Kidney epithelial cell (primary cell): Measurements from ENCODE around the gene ADPRM. TPM values are rescaled to one million over a fixed set of nuclear protein-coding genes. Genes with fewer than 3 reads are reported as not detected.

Experiments used
- DNase-seq: peaks from one replicate; pipeline ENCODE4 v3.0.0-alpha.2; 2010; ENCODE audit warnings: low read depth
- H3K27me3 ChIP-seq: 2 replicates; pipeline ENCODE4 v1.6.0; 2011; ENCODE audit warnings: low read length; ENCODE audit not compliant: control insufficient read depth, insufficient read depth
- H3K36me3 ChIP-seq: 2 replicates; pipeline ENCODE4 v1.5.1; 2011; ENCODE audit warnings: low read length; ENCODE audit not compliant: control insufficient read depth, insufficient read depth
- H3K4me3 ChIP-seq: 2 replicates; pipeline ENCODE4 v1.5.1; 2011; ENCODE audit warnings: low read depth, mild to moderate bottlenecking, control low read depth, low read length
- total RNA-seq: library from RNA; depleted of rRNA; stranded (reverse); fragments of >200 nt; gene quantifications from 2 replicates; pipeline ENCODE4 v1.2.3, GENCODE V29; 2015
- TF ChIP-seq, protein P1 (sequence below): IDR thresholded peaks from 2 replicates; pipeline ENCODE4 v1.5.1; 2011; ENCODE audit warnings: mild to moderate bottlenecking, moderate library complexity, low read length, control low read depth, inconsistent platforms; ENCODE audit not compliant: insufficient read depth, poor library complexity, severe bottlenecking

Gene ADPRM
- total RNA-seq, 1 donor from 2014 or later = 18.8 TPM

DNA sequence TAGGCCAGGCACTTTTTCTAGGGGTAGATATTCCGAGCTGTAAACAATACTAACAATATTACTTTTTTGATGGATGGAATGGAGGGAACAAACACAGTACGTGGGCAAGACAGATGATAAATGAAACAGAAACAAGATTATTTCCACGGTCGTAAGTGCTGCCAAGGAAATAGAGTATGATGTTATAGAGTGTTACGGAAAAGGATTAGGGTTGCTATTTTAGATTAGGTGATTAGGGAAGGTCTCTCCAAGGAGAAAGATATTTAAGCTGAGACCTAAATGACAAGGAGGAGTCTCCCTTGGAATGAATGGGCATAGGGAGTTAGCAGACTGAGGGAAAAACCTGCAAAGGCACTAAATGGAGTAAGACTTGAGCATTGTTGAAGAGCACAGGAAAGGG is 8.3 kb downstream of the ADPRM start:
- no peak for DNase-seq
- TF ChIP-seq, protein P1, sequence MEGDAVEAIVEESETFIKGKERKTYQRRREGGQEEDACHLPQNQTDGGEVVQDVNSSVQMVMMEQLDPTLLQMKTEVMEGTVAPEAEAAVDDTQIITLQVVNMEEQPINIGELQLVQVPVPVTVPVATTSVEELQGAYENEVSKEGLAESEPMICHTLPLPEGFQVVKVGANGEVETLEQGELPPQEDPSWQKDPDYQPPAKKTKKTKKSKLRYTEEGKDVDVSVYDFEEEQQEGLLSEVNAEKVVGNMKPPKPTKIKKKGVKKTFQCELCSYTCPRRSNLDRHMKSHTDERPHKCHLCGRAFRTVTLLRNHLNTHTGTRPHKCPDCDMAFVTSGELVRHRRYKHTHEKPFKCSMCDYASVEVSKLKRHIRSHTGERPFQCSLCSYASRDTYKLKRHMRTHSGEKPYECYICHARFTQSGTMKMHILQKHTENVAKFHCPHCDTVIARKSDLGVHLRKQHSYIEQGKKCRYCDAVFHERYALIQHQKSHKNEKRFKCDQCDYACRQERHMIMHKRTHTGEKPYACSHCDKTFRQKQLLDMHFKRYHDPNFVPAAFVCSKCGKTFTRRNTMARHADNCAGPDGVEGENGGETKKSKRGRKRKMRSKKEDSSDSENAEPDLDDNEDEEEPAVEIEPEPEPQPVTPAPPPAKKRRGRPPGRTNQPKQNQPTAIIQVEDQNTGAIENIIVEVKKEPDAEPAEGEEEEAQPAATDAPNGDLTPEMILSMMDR = no peak
- no peaks in the 10 kb centered on the region for H3K36me3 ChIP-seq
- no peak overlapping the region for H3K4me3 ChIP-seq
- no peaks in the 10 kb centered on the region for H3K27me3 ChIP-seq

DNA sequence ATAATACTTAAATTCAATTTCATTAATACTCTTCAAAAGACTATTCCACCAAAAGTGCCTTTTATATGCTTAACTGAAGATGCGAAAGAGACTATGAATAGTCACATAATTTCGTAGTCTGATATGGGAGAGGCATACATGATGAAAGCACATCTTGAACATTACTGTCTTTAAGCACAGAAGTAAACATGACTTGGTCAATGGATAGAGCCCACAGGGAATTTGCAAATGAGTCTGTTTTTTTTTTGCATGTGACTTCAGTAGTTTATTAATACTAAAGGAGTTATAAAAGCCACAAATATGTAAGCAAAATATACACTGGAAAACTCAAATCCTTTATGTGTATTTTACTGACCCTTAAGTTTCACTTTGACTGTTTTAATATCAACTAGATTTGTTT is 15.9 kb downstream of the ADPRM start:
- Histone ChIP-seq H3K4me3 (no peak overlapping the region), H3K36me3 (no peaks in the 10 kb centered on the region), H3K27me3 (no peaks in the 10 kb centered on the region)
- TF ChIP-seq, protein P1 = no peak
- DNase-seq = no peak

- DNase-seq = no peak
- H3K4me3 ChIP-seq = no peak overlapping the region
- TF ChIP-seq, protein P1 = no peak
- H3K27me3 ChIP-seq = no peaks in the 10 kb centered on the region
- no peaks in the 10 kb centered on the region for H3K36me3 ChIP-seq
These were observed 18.8 kb downstream of the ADPRM start for GRCh38 chr17:10716218-10716617.

GRCh38 chr17:10718547-10718946 is 21.2 kb downstream of the ADPRM start:
- Histone ChIP-seq H3K4me3 (no peak overlapping the region), H3K27me3 (no peaks in the 10 kb centered on the region), H3K36me3 (no peaks in the 10 kb centered on the region)
- TF ChIP-seq, protein P1 = no peak
- DNase-seq = no peak

DNA sequence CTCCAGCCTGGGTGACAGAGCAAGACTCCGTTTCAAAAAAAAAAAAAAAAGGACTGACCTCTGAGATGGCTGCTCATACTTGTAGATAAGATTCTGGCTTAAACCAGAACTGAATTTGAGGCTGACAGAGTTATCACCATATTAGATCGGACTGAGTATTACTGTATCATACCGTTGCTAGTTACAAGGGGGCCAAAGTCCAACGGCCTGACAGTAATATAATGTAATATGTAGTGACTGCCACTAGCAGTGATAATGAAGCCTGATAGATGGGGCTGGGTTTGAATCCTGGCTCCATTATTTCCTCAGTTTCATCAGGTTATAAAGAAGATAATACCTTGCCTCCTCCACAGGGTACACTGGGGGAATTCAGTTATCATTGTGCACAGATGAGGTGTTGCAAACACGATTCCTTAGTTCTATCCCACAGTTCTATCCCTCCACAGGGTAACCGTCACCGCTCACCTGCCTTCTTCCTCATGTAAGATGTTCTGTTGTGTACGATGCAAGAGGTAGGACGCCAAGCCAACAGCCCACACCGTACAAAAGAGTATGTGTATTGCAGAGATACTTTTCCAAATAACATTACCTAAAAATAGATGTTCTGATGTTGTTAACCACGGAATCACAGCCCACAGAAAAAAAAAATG is 27.3 kb downstream of the ADPRM start:
- H3K27me3 ChIP-seq = no peaks in the 10 kb centered on the region

More for the DNA sequence above, 27.3 kb downstream of the ADPRM start:
- TF ChIP-seq, protein P1 = no peak
- Histone ChIP-seq H3K36me3 (no peaks in the 10 kb centered on the region), H3K4me3 (no peak overlapping the region)
- no peak for DNase-seq
